RWPE2 (cell line): ENCODE measurements around the gene RPP30.
"Not testable (repeated sequence)": the region's sequence is repeated elsewhere in the genome, so short reads cannot be mapped to it uniquely, and the experiment has no call there.

Experiments used
- ATAC-seq: fragments of 200-7000 bp; cut with Tn5 transposase; 3 replicates; pipeline ENCODE4 v1.9.1; 2021; ENCODE audit warnings: low read depth
- DNase-seq: peaks from one replicate; pipeline ENCODE4 v3.0.0-alpha.2; 2020; ENCODE audit warnings: low spot score
- H3K27ac ChIP-seq: fragments of 450-650 bp; 2 replicates; pipeline ENCODE4 v1.5.1; 2017; ENCODE audit warnings: mild to moderate bottlenecking; ENCODE audit not compliant: poor library complexity, severe bottlenecking
- H3K27me3 ChIP-seq: fragments of 250-450 bp; sonication (Bioruptor Pico); 2 replicates; pipeline ENCODE4 v1.5.1; 2021; ENCODE audit warnings: mild to moderate bottlenecking, moderate library complexity; ENCODE audit not compliant: insufficient read depth, poor library complexity, severe bottlenecking
- H3K36me3 ChIP-seq: fragments of 250-450 bp; sonication (Bioruptor Pico); 2 replicates; pipeline ENCODE4 v1.5.1; 2020; ENCODE audit warnings: low read depth, mild to moderate bottlenecking, moderate library complexity
- H3K4me1 ChIP-seq: fragments of 250-450 bp; sonication (Bioruptor Pico); 2 replicates; pipeline ENCODE4 v1.5.1; 2021; ENCODE audit warnings: mild to moderate bottlenecking, moderate library complexity; ENCODE audit not compliant: insufficient read depth, poor library complexity, severe bottlenecking
- H3K4me3 ChIP-seq: fragments of 250-450 bp; sonication (Bioruptor Pico); 2 replicates; pipeline ENCODE4 v1.5.1; 2021; ENCODE audit warnings: mild to moderate bottlenecking, moderate library complexity; ENCODE audit not compliant: severe bottlenecking
- H3K9me3 ChIP-seq: fragments of 250-450 bp; sonication (Bioruptor Pico); 2 replicates; pipeline ENCODE4 v1.5.1; 2021; ENCODE audit warnings: mild to moderate bottlenecking, moderate library complexity; ENCODE audit not compliant: severe bottlenecking
- CTCF ChIP-seq: fragments of 450-650 bp; IDR thresholded peaks from one replicate; pipeline ENCODE4 v1.5.1; 2017; ENCODE audit warnings: mild to moderate bottlenecking, moderate library complexity; ENCODE audit not compliant: poor library complexity, severe bottlenecking

The RPP30 gene

GRCh38 chr10:90937645-90938258 is 66.0 kb downstream of the RPP30 start:
- H3K4me3 ChIP-seq = no peak overlapping the region
- DNase-seq (no peak), ATAC-seq (no peak)
- H3K4me1 ChIP-seq = no peaks in the 10 kb centered on the region
- H3K9me3 ChIP-seq = no peaks in the 10 kb centered on the region
- H3K27ac ChIP-seq = no peak overlapping the region
- H3K36me3 ChIP-seq = no peaks in the 10 kb centered on the region
- H3K27me3 ChIP-seq = no peaks in the 10 kb centered on the region
- TF ChIP-seq CTCF = no peak

GRCh38 chr10:90939116-90939515 is 67.3 kb downstream of the RPP30 start:
- no peak for ATAC-seq
- H3K27me3 ChIP-seq = no peaks in the 10 kb centered on the region
- TF ChIP-seq CTCF = no peak

GRCh38 chr10:90939648-90940047 is 67.9 kb downstream of the RPP30 start:
- ATAC-seq (no peak), DNase-seq (no peak)
- no peak overlapping the region for H3K4me3 ChIP-seq
- no peaks in the 10 kb centered on the region for H3K4me1 ChIP-seq
- H3K27me3 ChIP-seq = no peaks in the 10 kb centered on the region
- H3K27ac ChIP-seq = no peak overlapping the region
- H3K36me3 ChIP-seq = no peaks in the 10 kb centered on the region
- H3K9me3 ChIP-seq = no peaks in the 10 kb centered on the region
- TF ChIP-seq CTCF = no peak

More at GRCh38 chr10:90939116-90939515, 67.3 kb downstream of the RPP30 start:
- Histone ChIP-seq H3K27ac (no peak overlapping the region), H3K36me3 (no peaks in the 10 kb centered on the region), H3K4me1 (no peaks in the 10 kb centered on the region), H3K9me3 (no peaks in the 10 kb centered on the region), H3K4me3 (no peak overlapping the region)
- no peak for DNase-seq

- ATAC-seq, H3K9me3 ChIP-seq, H3K4me1 ChIP-seq, H3K27ac ChIP-seq, H3K36me3 ChIP-seq, H3K4me3 ChIP-seq, DNase-seq, H3K27me3 ChIP-seq: not testable (repeated sequence)
Measured at GRCh38 chr10:90942980-90943379, 71.2 kb downstream of the RPP30 start.

- Histone ChIP-seq H3K4me1 (no peaks in the 10 kb centered on the region), H3K9me3 (no peaks in the 10 kb centered on the region), H3K4me3 (no peak overlapping the region), H3K27ac (no peak overlapping the region), H3K36me3 (no peaks in the 10 kb centered on the region), H3K27me3 (no peaks in the 10 kb centered on the region)
- no peak for DNase-seq
- no peak for ATAC-seq
- TF ChIP-seq CTCF = no peak
Measured at GRCh38 chr10:90944749-90945148, 73.0 kb downstream of the RPP30 start.
